AG10803 (cell line): ENCODE measurements around the gene ENG.
A peak's percentile ranks its signal among the peaks of the same experiment; 100 is the strongest.
"Not testable (repeated sequence)": the region's sequence is repeated elsewhere in the genome, so short reads cannot be mapped to it uniquely, and the experiment has no call there.

Experiments
- DNase-seq: peaks from one replicate; pipeline ENCODE4 v3.0.0; 2010; ENCODE audit warnings: low read depth
- H3K4me3 ChIP-seq: 2 replicates; pipeline ENCODE4 v1.5.1; 2011; ENCODE audit warnings: mild to moderate bottlenecking, low read length, control low read depth
- TF ChIP-seq, protein P1 (sequence below): conservative IDR thresholded peaks from 2 replicates; pipeline ENCODE4 v1.5.1; 2011; ENCODE audit warnings: mild to moderate bottlenecking, low read length, control low read depth, inconsistent platforms

The ENG gene

DNA sequence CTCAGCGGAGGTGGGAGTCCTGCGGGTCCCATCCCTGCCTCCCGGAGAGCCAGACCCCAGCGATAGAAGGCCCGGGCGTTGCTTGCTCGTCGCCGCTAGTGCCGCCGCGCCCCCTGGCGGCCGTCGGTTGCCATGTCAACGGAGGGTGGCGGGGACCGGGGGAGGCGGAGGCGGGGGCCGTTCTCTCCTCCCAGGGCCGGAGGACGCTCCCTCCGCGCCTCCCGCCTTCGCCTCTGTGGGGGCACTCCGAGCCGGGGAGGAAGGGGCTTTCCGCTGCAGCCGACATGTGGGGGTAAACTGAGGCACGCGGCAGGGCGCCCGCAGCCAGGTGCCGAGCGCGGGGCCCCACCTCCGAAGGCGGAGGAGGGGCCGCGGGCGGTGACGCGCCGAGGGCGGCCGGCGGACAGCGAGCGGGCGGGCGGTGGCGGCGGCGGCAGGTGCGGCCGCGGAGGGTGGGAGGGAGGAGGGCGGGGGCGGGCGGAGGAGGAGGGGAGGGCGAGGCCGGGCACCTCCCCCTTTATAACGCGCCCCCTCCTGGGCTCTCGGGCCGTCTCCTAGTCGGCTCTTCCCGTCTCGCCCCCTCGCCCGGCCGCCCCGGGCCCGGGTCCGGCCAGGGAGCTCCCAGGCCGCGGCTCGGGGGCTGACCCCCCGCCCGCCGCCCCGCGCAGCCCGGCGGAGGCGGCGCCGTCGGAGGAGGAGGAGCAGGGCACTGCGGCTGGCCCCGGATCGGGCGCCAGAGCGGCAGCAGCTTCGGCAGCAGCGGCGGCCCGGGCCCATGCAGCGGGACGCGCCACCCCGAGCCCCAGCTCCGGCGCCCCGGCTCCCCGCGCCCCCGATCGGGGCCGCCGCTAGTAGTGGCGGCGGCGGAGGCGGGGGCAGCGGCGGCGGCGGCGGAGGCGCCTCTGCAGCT, 69.2 kb downstream of the ENG start:
- TF ChIP-seq, protein P1, sequence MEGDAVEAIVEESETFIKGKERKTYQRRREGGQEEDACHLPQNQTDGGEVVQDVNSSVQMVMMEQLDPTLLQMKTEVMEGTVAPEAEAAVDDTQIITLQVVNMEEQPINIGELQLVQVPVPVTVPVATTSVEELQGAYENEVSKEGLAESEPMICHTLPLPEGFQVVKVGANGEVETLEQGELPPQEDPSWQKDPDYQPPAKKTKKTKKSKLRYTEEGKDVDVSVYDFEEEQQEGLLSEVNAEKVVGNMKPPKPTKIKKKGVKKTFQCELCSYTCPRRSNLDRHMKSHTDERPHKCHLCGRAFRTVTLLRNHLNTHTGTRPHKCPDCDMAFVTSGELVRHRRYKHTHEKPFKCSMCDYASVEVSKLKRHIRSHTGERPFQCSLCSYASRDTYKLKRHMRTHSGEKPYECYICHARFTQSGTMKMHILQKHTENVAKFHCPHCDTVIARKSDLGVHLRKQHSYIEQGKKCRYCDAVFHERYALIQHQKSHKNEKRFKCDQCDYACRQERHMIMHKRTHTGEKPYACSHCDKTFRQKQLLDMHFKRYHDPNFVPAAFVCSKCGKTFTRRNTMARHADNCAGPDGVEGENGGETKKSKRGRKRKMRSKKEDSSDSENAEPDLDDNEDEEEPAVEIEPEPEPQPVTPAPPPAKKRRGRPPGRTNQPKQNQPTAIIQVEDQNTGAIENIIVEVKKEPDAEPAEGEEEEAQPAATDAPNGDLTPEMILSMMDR, result peak; percentile 60
- H3K4me3 ChIP-seq, result peak overlapping the region; percentile 68
- peak; percentile 71 for DNase-seq

DNA sequence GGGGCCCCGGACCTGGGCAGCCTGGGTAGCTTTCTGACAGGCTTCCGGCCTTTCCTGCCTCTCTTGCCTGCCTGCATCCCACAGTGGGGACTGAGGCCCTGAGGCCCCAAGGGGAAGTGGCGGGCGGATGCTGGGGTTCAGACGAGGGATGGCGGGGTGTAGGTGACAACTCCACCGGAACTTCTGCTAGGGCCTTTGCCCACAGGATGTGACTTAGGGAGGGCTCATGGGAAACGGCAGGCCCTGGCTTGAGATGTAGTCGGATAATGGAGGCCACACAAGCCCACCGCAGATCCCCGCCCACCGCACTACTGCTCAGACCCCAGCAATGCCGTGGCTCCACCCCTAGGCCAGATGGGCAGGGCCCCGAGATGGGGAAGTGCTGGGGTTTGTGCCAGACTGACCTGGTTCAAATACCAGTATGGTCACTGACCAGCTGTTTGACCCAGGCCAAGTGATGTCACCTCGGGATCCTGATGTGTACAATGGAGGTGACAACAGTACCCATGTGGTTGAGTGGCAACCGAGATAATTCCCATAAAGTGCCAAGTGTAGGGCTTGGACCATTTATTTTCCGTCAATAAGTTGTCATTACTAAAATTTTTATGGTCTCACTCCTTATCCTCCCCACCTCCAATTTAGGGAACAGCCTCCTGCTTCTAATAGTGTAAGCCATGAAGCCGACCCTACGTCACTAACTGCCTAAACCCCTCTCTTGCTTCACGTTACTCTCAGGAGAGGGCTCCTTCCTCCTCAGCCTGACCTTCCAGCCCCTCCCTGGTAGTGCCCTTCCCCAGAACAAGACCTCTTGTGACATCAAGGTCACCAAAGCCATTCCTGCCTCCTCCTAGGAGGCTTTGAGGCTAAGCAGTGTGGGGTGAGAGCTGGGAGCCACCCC, 71.1 kb downstream of the ENG start:
- no peak for DNase-seq
- TF ChIP-seq, protein P1, result no peak
- no peak overlapping the region for H3K4me3 ChIP-seq

DNA sequence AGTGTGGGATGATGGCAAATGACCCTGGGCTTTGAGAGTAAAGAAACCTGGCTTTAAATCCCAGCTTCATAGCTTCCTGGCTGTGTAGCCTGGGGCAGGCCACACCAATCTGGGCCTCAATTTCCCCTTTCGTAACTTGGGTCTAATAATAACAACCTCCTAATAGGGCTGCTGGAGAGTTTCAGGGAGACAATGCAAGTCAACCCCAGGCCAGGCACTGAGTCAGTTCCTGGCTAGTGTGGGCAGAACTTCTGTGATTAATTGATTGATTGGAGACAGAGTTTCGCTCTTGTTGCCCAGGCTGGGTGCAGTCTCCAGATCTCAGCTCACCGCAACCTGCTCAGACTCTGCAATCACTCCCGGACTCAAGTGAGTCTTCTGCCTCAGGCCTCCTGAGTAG, 72.7 kb downstream of the ENG start:
- TF ChIP-seq, protein P1, result no peak
- no peak overlapping the region for H3K4me3 ChIP-seq
- DNase-seq, result no peak

DNA sequence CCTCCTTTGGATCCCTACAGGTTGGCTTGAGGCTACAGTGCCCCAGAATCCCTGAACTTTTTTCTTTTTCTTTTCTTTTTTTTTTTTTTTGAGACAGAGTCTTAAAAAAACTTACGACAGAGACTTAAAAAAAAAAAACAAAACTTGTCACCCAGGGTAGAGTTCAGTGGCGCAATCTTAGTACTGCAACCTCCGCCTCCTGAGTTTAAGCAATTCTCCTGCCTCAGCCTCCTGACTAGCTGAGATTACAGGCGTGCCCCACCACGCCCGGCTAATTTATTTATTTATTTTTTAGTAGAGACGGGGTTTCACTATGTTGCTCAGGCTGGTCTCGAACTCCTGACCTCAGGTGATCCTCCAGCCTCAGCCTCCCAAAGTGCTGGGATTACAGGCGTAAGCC, 73.5 kb downstream of the ENG start:
- DNase-seq, H3K4me3 ChIP-seq: not testable (repeated sequence)

DNA sequence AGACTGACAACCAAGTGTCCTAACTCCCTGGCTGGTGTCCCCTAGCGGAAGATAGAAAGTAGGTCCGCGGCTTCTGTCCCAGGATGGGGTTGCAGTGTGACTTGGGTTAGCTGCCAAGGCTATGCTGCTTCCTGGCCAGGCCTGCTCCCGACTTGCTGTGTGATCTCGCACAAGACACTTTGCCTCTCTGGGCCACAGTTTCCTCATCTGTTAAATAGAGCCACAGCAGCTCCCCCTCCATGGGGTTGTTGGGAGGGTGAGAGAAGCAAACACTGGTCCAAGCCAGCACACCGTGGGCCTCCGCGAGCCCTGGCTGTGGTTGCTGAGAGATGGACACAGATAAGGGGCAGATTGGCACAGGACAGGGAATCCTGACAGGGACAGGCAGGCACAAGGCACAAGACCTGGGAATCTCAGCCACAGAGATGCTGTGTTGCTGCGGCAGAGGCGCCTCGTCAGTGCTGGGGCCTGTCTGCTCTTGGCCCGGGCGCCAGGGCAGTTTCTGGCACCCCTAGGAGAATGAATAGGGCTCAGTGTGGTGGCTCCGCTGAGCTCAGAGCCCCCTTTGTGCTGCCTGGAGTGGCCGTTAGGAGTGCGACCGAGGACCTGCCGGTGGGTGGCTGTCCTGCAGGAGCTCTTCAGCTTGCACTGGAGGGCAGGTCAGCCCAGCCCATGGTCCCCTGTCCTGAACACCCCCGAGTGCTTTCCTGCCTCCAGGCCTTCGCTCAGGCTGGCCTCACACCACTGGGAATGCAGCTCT, 74.2 kb downstream of the ENG start:
- TF ChIP-seq, protein P1, result no peak
- no peak overlapping the region for H3K4me3 ChIP-seq
- no peak for DNase-seq

DNA sequence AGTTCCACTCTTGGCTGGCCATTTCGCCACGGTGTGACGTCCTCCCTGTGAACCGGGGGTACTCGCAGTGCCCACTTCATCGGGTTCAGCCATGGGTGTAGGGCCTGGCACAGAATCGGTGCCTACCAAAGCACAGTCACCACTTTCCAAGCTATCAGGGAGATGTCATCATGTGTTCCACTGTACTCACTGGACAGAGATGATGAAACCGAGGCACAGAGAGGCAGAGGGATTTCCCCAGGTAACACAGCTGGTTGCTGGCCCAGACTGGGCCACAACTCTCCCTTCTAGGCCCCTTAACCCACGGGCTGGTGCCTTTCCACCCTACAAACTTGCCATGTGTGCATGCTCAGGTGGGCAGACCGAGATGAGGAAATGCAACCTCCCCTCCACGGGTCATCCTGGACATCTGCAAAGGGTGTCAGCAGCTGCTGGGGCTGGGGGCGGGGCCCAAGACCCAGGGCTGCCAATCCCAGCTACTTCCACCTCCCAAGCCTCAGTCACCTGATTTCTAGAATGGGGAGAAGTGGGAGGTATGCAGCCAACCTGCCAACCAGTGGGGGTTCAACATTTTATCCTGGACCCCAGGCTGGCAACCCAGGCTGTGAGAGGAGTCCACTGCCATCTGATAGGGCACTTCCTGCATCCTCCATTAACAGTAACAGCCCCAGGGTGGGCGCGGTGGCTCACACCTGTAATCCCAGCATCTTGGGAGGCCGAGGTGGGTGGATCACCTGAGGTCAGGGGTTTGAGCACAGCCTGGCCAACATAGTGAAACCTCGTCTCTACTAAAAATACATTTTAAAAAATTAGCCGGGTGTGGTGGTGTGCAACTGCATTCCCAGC, 75.1 kb downstream of the ENG start:
- TF ChIP-seq, protein P1, result no peak
- no peak overlapping the region for H3K4me3 ChIP-seq

More for the DNA sequence above, 75.1 kb downstream of the ENG start:
- DNase-seq, result no peak
